SU-DHL-6 (cell line): Measurements from ENCODE around the gene FXYD3.

Experiments
- EZH2phosphoT487 ChIP-seq: fragments of 200-600 bp; sonication (generic), shearing (Covaris generic); conservative IDR thresholded peaks from 2 replicates; pipeline ENCODE4 v1.6.1; 2018; ENCODE audit warnings: mild to moderate bottlenecking, antibody characterized with exemption, low read length, moderate library complexity, mixed read lengths
- TF ChIP-seq, protein P1 (sequence below): fragments of 200-600 bp; sonication (generic); IDR thresholded peaks from one replicate; pipeline ENCODE4 v1.5.1; 2017; ENCODE audit warnings: antibody characterized with exemption, mild to moderate bottlenecking, low read length, moderate library complexity; ENCODE audit not compliant: insufficient read depth, poor library complexity, severe bottlenecking

DNA sequence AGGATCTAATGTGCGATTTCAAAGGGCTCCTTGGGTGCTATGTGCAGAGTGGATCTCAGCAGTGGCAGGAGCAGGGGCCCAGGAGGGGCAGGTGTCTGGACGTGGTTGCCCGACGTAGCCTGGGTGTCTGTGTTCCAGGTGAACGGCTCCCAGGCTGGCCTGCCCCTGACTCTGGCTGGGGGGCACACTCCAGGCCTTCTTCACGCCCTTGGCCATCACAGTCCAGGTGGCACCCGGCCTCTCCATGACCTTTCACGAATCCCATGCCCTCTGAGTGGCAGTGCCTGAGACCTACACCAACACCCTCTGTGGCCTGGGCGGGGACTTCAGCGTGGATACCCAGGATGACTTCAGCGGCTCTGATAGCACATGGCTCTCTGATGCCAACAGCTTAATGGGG, 11.3 kb upstream of the FXYD3 start:
- TF ChIP-seq, protein P1, sequence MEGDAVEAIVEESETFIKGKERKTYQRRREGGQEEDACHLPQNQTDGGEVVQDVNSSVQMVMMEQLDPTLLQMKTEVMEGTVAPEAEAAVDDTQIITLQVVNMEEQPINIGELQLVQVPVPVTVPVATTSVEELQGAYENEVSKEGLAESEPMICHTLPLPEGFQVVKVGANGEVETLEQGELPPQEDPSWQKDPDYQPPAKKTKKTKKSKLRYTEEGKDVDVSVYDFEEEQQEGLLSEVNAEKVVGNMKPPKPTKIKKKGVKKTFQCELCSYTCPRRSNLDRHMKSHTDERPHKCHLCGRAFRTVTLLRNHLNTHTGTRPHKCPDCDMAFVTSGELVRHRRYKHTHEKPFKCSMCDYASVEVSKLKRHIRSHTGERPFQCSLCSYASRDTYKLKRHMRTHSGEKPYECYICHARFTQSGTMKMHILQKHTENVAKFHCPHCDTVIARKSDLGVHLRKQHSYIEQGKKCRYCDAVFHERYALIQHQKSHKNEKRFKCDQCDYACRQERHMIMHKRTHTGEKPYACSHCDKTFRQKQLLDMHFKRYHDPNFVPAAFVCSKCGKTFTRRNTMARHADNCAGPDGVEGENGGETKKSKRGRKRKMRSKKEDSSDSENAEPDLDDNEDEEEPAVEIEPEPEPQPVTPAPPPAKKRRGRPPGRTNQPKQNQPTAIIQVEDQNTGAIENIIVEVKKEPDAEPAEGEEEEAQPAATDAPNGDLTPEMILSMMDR, result no peak
- TF ChIP-seq EZH2phosphoT487, result no peak
